HEK293 (cell line): ENCODE results near the gene CDH2.

Experiments
- CTCF ChIA-PET: fragments of 350-600 bp; formaldehyde crosslinking; extraction: SDS; loops from one replicate; lab custom pipeline; 2021; ENCODE audit warnings: antibody characterized with exemption; lab: Yijun Ruan, JAX
- POLR2A ChIA-PET: fragments of 300-600 bp; formaldehyde crosslinking; extraction: SDS; loops from one replicate; lab custom pipeline; 2020; ENCODE audit warnings: antibody characterized with exemption, inconsistent platforms; lab: Yijun Ruan, JAX
- H3K27ac ChIP-seq: fragments of 200-500 bp; sonication (Bioruptor generic); 2 replicates; pipeline ENCODE4 v1.5.1; 2014; ENCODE audit warnings: low read depth, low read length, control low read depth, inconsistent platforms; ENCODE audit errors: extremely low read depth
- H3K36me3 ChIP-seq, 2 experiments: fragments of 200-500 bp in 1 of 2; sonication (Bioruptor generic) in 1 of 2; 1 replicate in 1 of 2; 2 replicates in 1 of 2; pipeline ENCODE4 v1.5.1; 2014 to 2017; ENCODE audit warnings: inconsistent platforms in 2 of 2, low read length in 2 of 2; ENCODE audit not compliant: control insufficient read depth in 2 of 2, insufficient read depth in 1 of 2
- H3K4me1 ChIP-seq: fragments of 200-500 bp; sonication (Bioruptor generic); 2 replicates; pipeline ENCODE4 v1.5.1; 2014; ENCODE audit warnings: mild to moderate bottlenecking, low read length, inconsistent platforms; ENCODE audit not compliant: control insufficient read depth, insufficient read depth
- H3K4me3 ChIP-seq: 2 replicates; pipeline ENCODE4 v1.5.1; 2011; ENCODE audit warnings: low read depth, mild to moderate bottlenecking, control low read depth, low read length, moderate library complexity
- H3K9me3 ChIP-seq: fragments of 200-500 bp; sonication (Bioruptor generic); 2 replicates; pipeline ENCODE4 v1.5.1; 2014; ENCODE audit warnings: low read depth, low read length, inconsistent platforms; ENCODE audit not compliant: control insufficient read depth, insufficient read depth
- BCL11B ChIP-seq: fragments of 450-650 bp; formaldehyde crosslinking; IDR thresholded peaks from 2 replicates; pipeline ENCODE4 v1.5.1; 2016; ENCODE audit warnings: low read depth, missing biosample characterization, missing genetic modification characterization
- GLI2 ChIP-seq: fragments of 450-650 bp; formaldehyde crosslinking; IDR thresholded peaks from 2 replicates; pipeline ENCODE4; 2017; ENCODE audit warnings: missing biosample characterization, missing genetic modification characterization, low read depth, borderline replicate concordance
- GLIS1 ChIP-seq: fragments of 450-650 bp; formaldehyde crosslinking; IDR thresholded peaks from 2 replicates; pipeline ENCODE4 v1.5.1; 2016; ENCODE audit warnings: missing biosample characterization, missing genetic modification characterization
- HOXD13 ChIP-seq: sonication (generic); formaldehyde crosslinking; IDR thresholded peaks from 2 replicates; pipeline ENCODE4 v1.8.0; 2022; ENCODE audit warnings: missing genetic modification reagents, borderline replicate concordance
- TRIM28 ChIP-seq: IDR thresholded peaks from 2 replicates; pipeline ENCODE4 v1.6.1; 2011; ENCODE audit warnings: low read length, control low read depth, borderline replicate concordance
- ZFHX2 ChIP-seq: fragments of 450-650 bp; formaldehyde crosslinking; conservative IDR thresholded peaks from 2 replicates; pipeline ENCODE4 v1.5.1; 2016; ENCODE audit warnings: missing biosample characterization, missing genetic modification characterization
- ZFP69B ChIP-seq: fragments of 450-650 bp; formaldehyde crosslinking; IDR thresholded peaks from 2 replicates; pipeline ENCODE4 v1.5.1; 2016; ENCODE audit warnings: missing biosample characterization, missing genetic modification characterization
- ZIC2 ChIP-seq: fragments of 450-650 bp; formaldehyde crosslinking; IDR thresholded peaks from 2 replicates; pipeline ENCODE4 v1.5.1; 2016; ENCODE audit warnings: missing biosample characterization, missing genetic modification characterization
- ZNF140 ChIP-seq: fragments of 450-650 bp; formaldehyde crosslinking; IDR thresholded peaks from 2 replicates; pipeline ENCODE4 v1.5.1; 2016; ENCODE audit warnings: missing biosample characterization, missing genetic modification characterization
- ZNF148 ChIP-seq: fragments of 450-650 bp; formaldehyde crosslinking; IDR thresholded peaks from 2 replicates; pipeline ENCODE4 v1.5.0; 2017; ENCODE audit warnings: missing biosample characterization, missing genetic modification characterization, borderline replicate concordance
- ZNF155 ChIP-seq: fragments of 450-650 bp; formaldehyde crosslinking; IDR thresholded peaks from 2 replicates; pipeline ENCODE4 v1.5.1; 2016; ENCODE audit warnings: missing biosample characterization, missing genetic modification characterization
- ZNF174 ChIP-seq: fragments of 450-650 bp; formaldehyde crosslinking; IDR thresholded peaks from 2 replicates; pipeline ENCODE4 v1.5.0; 2017; ENCODE audit warnings: missing biosample characterization, mild to moderate bottlenecking, missing genetic modification characterization
- ZNF175 ChIP-seq: fragments of 450-650 bp; formaldehyde crosslinking; IDR thresholded peaks from 2 replicates; pipeline ENCODE4 v1.5.1; 2016; ENCODE audit warnings: missing biosample characterization, missing genetic modification characterization
- ZNF354C ChIP-seq: fragments of 450-650 bp; formaldehyde crosslinking; IDR thresholded peaks from 2 replicates; pipeline ENCODE4 v1.5.1; 2016; ENCODE audit warnings: missing biosample characterization, missing genetic modification characterization, low read depth, borderline replicate concordance
- ZNF366 ChIP-seq: fragments of 450-650 bp; formaldehyde crosslinking; conservative IDR thresholded peaks from 2 replicates; pipeline ENCODE4 v1.5.1; 2016; ENCODE audit warnings: missing biosample characterization, missing genetic modification characterization
- ZNF394 ChIP-seq: fragments of 450-650 bp; formaldehyde crosslinking; IDR thresholded peaks from 2 replicates; pipeline ENCODE4 v1.5.1; 2016; ENCODE audit warnings: missing biosample characterization, missing genetic modification characterization, mild to moderate bottlenecking, moderate library complexity, borderline replicate concordance
- ZNF416 ChIP-seq: fragments of 450-650 bp; formaldehyde crosslinking; IDR thresholded peaks from 2 replicates; pipeline ENCODE4 v1.5.1; 2016; ENCODE audit warnings: missing biosample characterization, missing genetic modification characterization
- ZNF426 ChIP-seq: fragments of 450-650 bp; formaldehyde crosslinking; IDR thresholded peaks from 2 replicates; pipeline ENCODE4 v1.5.1; 2017; ENCODE audit warnings: missing biosample characterization, missing genetic modification characterization, mild to moderate bottlenecking, inconsistent platforms, moderate library complexity
- ZNF548 ChIP-seq: fragments of 450-650 bp; formaldehyde crosslinking; IDR thresholded peaks from 2 replicates; pipeline ENCODE4 v1.5.1; 2016; ENCODE audit warnings: missing biosample characterization, missing genetic modification characterization
- ZNF600 ChIP-seq: fragments of 450-650 bp; formaldehyde crosslinking; IDR thresholded peaks from 2 replicates; pipeline ENCODE4 v1.5.1; 2016; ENCODE audit warnings: missing biosample characterization, missing genetic modification characterization
- ZNF621 ChIP-seq: fragments of 450-650 bp; formaldehyde crosslinking; IDR thresholded peaks from 2 replicates; pipeline ENCODE4 v1.5.1; 2017; ENCODE audit warnings: missing biosample characterization, missing genetic modification characterization
- ZNF654 ChIP-seq: fragments of 450-650 bp; formaldehyde crosslinking; IDR thresholded peaks from 2 replicates; pipeline ENCODE4 v1.5.1; 2016; ENCODE audit warnings: low read depth, missing biosample characterization, missing genetic modification characterization
- ZNF707 ChIP-seq: fragments of 450-650 bp; formaldehyde crosslinking; IDR thresholded peaks from 2 replicates; pipeline ENCODE4 v1.5.1; 2016; ENCODE audit warnings: missing biosample characterization, missing genetic modification characterization
- ZSCAN18 ChIP-seq: fragments of 450-650 bp; formaldehyde crosslinking; IDR thresholded peaks from 2 replicates; pipeline ENCODE4 v1.5.1; 2016; ENCODE audit warnings: missing biosample characterization, missing genetic modification characterization
- ZSCAN5A ChIP-seq: fragments of 450-650 bp; formaldehyde crosslinking; IDR thresholded peaks from 2 replicates; pipeline ENCODE4 v1.5.1; 2016; ENCODE audit warnings: missing biosample characterization, missing genetic modification characterization
- TF ChIP-seq, protein P1 (sequence below): fragments of 450-650 bp; formaldehyde crosslinking; IDR thresholded peaks from 2 replicates; pipeline ENCODE4 v1.5.1; 2016; ENCODE audit warnings: missing biosample characterization, missing genetic modification characterization

CDH2 gene

GRCh38 chr18:28150925-28151324 lies 26.0 kb downstream of the CDH2 start:
- Histone ChIP-seq H3K27ac (no peak overlapping the region), H3K4me3 (no peak overlapping the region), H3K9me3 (no peaks in the 10 kb centered on the region), H3K36me3 (no peaks in the 10 kb centered on the region), H3K4me1 (peaks cover 12% of the 10 kb centered on the region)
- TF ChIP-seq ZNF155 (no peak), ZIC2 (tag by site-specific recombination) (0 out of 2 replicates have a peak, but pooled peaks have one; percentile 15), GLIS1 (tag by site-specific recombination) (peak; percentile 73), ZNF707 (no peak), ZNF654 (no peak), HOXD13 (CRISPR knock-in tag) (no peak), ZNF140 (tag by site-specific recombination) (no peak)
- TF ChIP-seq, protein P1, sequence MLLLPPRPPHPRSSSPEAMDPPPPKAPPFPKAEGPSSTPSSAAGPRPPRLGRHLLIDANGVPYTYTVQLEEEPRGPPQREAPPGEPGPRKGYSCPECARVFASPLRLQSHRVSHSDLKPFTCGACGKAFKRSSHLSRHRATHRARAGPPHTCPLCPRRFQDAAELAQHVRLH = no peak
- ChIA-PET CTCF (interaction anchor here (0.6 to 1.1 kb wide), 2 partner anchors 14 to 592 kb away, joined by 3 to 4 read pairs; no protein-coding TSS in a partner anchor), POLR2A (no interaction called here)

- CTCF ChIA-PET = interaction anchor here (1.1 kb wide), 1 partner anchor 15 kb away, joined by 4 read pairs; no protein-coding TSS in a partner anchor
- TF ChIP-seq ZNF354C (tag by site-specific recombination) = no peak
- TF ChIP-seq ZFP69B (tag by site-specific recombination) = no peak
- TF ChIP-seq ZNF175 (tag by site-specific recombination) = no peak
- no peak for TF ChIP-seq ZNF621 (tag by site-specific recombination)
- no peak for TF ChIP-seq ZNF548 (tag by site-specific recombination)
- TF ChIP-seq, protein P1 = no peak
- no peak for TF ChIP-seq BCL11B (tag by site-specific recombination)
- no peak for TF ChIP-seq ZNF394
Observed at GRCh38 chr18:28149810-28150420, 27.0 kb downstream of the CDH2 start.

GRCh38 chr18:28147674-28148171 lies 29.2 kb downstream of the CDH2 start:
- CTCF ChIA-PET = interaction anchor here (0.6 kb wide), 1 partner anchor 520 kb away, joined by 3 read pairs; no protein-coding TSS in a partner anchor
- POLR2A ChIA-PET = no interaction called here
- H3K27ac ChIP-seq = no peak overlapping the region
- H3K9me3 ChIP-seq = no peaks in the 10 kb centered on the region
- peaks cover 12% of the 10 kb centered on the region for H3K4me1 ChIP-seq
- H3K4me3 ChIP-seq = no peak overlapping the region
- H3K36me3 ChIP-seq = peaks cover 0 to 4% of the 10 kb centered on the region in 2 experiments; a peak in 1 of 3 replicates
- TF ChIP-seq ZNF174 = no peak
- TF ChIP-seq ZNF366 (tag by site-specific recombination) = no peak
- TF ChIP-seq GLI2 (tag by site-specific recombination) = no peak
- TF ChIP-seq ZNF148 (tag by site-specific recombination) = no peak
- TF ChIP-seq ZNF416 = no peak
- no peak for TF ChIP-seq ZSCAN5A (tag by site-specific recombination)
- TF ChIP-seq ZFHX2 = 0 out of 2 replicates have a peak, but pooled peaks have one; percentile 22
- TF ChIP-seq ZSCAN18 = no peak
- no peak for TF ChIP-seq ZNF426 (tag by site-specific recombination)
- peak; percentile 55; the same call in 1 of the 2 replicates for TF ChIP-seq TRIM28
- TF ChIP-seq ZNF600 (tag by site-specific recombination) = no peak

More at GRCh38 chr18:28149810-28150420, 27.0 kb downstream of the CDH2 start:
- POLR2A ChIA-PET = interaction anchor here (0.5 kb wide), 1 partner anchor 1489 kb away, joined by 3 read pairs; no protein-coding TSS in a partner anchor
- no peak overlapping the region for H3K4me3 ChIP-seq
- peaks cover 0 to 4% of the 10 kb centered on the region in 2 experiments; a peak in 1 of 3 replicates for H3K36me3 ChIP-seq
- no peaks in the 10 kb centered on the region for H3K9me3 ChIP-seq
- peaks cover 12% of the 10 kb centered on the region for H3K4me1 ChIP-seq
- H3K27ac ChIP-seq = no peak overlapping the region
